ENCODE results near the gene SOX15.

SOX15 gene

GRCh38 chr17:7572588-7573323, 17.1 kb downstream of the SOX15 start:
- Histone ChIP-seq H3K4me3 (ENCODE audit: low read length) (peak overlapping the region; percentile 67), H3K36me3 (ENCODE audit: control insufficient read depth, insufficient read depth, low read length) (peaks cover 45% of the 10 kb centered on the region), H3K27me3 (ENCODE audit: control insufficient read depth, insufficient read depth, low read length) (no peaks in the 10 kb centered on the region), H3K9me3 (ENCODE audit: control insufficient read depth, low read length) (no peaks in the 10 kb centered on the region), H3K4me1 (ENCODE audit: control insufficient read depth, insufficient read depth, low read length) (peaks cover 23% of the 10 kb centered on the region), H3K9ac (ENCODE audit: low read length) (peak overlapping the region; percentile 91)

GRCh38 chr17:7572338-7572587, 17.6 kb downstream of the SOX15 start:
- peaks cover 42% of the 10 kb centered on the region for H3K36me3 ChIP-seq (ENCODE audit: control insufficient read depth, insufficient read depth, low read length)
- H3K4me3 ChIP-seq (ENCODE audit: low read length) = peak overlapping the region; percentile 81
- H3K9ac ChIP-seq (ENCODE audit: low read length) = peak overlapping the region; percentile 91
- peaks cover 18% of the 10 kb centered on the region for H3K4me1 ChIP-seq (ENCODE audit: control insufficient read depth, insufficient read depth, low read length)
- H3K9me3 ChIP-seq (ENCODE audit: control insufficient read depth, low read length) = no peaks in the 10 kb centered on the region
- H3K27me3 ChIP-seq (ENCODE audit: control insufficient read depth, insufficient read depth, low read length) = no peaks in the 10 kb centered on the region

- peaks cover 37% of the 10 kb centered on the region for H3K36me3 ChIP-seq (ENCODE audit: control insufficient read depth, insufficient read depth, low read length)
- no peak overlapping the region for H3K4me3 ChIP-seq (ENCODE audit: low read length)
- no peak overlapping the region for H3K9ac ChIP-seq (ENCODE audit: low read length)
- H3K9me3 ChIP-seq (ENCODE audit: control insufficient read depth, low read length) = no peaks in the 10 kb centered on the region
- no peaks in the 10 kb centered on the region for H3K27me3 ChIP-seq (ENCODE audit: control insufficient read depth, insufficient read depth, low read length)
- peaks cover 15% of the 10 kb centered on the region for H3K4me1 ChIP-seq (ENCODE audit: control insufficient read depth, insufficient read depth, low read length)
Measured at GRCh38 chr17:7570351-7570750, 19.5 kb downstream of the SOX15 start.

GRCh38 chr17:7569571-7569970, 20.3 kb downstream of the SOX15 start:
- Histone ChIP-seq H3K27me3 (ENCODE audit: control insufficient read depth, insufficient read depth, low read length) (no peaks in the 10 kb centered on the region), H3K9me3 (ENCODE audit: control insufficient read depth, low read length) (no peaks in the 10 kb centered on the region), H3K36me3 (ENCODE audit: control insufficient read depth, insufficient read depth, low read length) (peaks cover 38% of the 10 kb centered on the region), H3K9ac (ENCODE audit: low read length) (no peak overlapping the region), H3K4me1 (ENCODE audit: control insufficient read depth, insufficient read depth, low read length) (peaks cover 8% of the 10 kb centered on the region), H3K4me3 (ENCODE audit: low read length) (no peak overlapping the region)

DNA sequence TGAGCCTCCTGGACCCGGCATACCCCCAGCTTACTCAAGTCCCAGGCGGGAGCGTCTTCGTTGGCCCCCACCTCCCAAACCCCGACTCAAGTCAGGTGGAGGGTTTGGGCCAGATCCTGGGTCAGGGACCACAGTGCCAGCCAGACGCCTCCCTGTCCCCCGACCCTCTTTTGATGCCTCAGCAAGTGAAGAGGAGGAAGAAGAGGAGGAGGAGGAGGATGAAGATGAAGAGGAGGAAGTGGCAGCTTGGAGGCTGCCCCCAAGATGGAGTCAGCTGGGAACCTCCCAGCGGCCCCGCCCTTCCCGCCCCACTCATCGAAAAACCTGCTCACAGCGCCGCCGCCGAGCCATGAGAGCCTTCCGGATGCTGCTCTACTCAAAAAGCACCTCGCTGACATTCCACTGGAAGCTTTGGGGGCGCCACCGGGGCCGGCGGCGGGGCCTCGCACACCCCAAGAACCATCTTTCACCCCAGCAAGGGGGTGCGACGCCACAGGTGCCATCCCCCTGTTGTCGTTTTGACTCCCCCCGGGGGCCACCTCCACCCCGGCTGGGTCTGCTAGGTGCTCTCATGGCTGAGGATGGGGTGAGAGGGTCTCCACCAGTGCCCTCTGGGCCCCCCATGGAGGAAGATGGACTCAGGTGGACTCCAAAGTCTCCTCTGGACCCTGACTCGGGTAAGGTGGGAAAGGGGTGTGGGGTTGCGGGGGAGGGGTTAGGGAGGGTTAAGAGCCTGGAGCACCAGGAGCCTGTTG, 26.6 kb downstream of the SOX15 start:
- peaks cover 22% of the 10 kb centered on the region for H3K36me3 ChIP-seq (ENCODE audit: control insufficient read depth, insufficient read depth, low read length)
- no peaks in the 10 kb centered on the region for H3K9me3 ChIP-seq (ENCODE audit: control insufficient read depth, low read length)
- no peaks in the 10 kb centered on the region for H3K27me3 ChIP-seq (ENCODE audit: control insufficient read depth, insufficient read depth, low read length)
- H3K9ac ChIP-seq (ENCODE audit: low read length) = peak overlapping the region; percentile 81
- peaks cover 46% of the 10 kb centered on the region for H3K4me1 ChIP-seq (ENCODE audit: control insufficient read depth, insufficient read depth, low read length)
- H3K4me3 ChIP-seq (ENCODE audit: low read length) = no peak overlapping the region

DNA sequence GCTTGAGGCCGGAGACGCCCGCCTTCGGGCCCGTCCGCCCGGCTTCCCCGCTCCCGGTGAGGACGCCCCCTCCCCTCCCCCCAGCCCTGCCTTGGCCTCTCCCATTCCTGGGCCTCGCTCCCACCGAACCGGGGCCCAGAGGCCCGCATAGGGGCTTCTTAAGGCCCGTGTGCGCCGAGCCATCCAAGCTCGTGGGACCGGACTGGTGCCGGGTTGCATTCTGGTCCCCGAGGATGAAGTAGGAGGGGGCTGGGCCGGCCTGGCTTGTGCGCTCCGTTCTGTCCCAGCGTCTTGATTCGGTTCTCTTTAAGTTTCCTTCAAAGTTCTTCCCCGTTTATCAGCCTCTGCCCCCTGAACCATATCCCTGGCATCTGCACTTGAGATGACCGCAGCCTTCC, 27.7 kb downstream of the SOX15 start:
- H3K9me3 ChIP-seq (ENCODE audit: control insufficient read depth, low read length) = no peaks in the 10 kb centered on the region
- peak overlapping the region; percentile 81 for H3K9ac ChIP-seq (ENCODE audit: low read length)
- H3K4me1 ChIP-seq (ENCODE audit: control insufficient read depth, insufficient read depth, low read length) = peaks cover 54% of the 10 kb centered on the region
- H3K36me3 ChIP-seq (ENCODE audit: control insufficient read depth, insufficient read depth, low read length) = peaks cover 22% of the 10 kb centered on the region
- H3K27me3 ChIP-seq (ENCODE audit: control insufficient read depth, insufficient read depth, low read length) = no peaks in the 10 kb centered on the region
- H3K4me3 ChIP-seq (ENCODE audit: low read length) = peak overlapping the region; percentile 34

GRCh38 chr17:7561589-7562207, 28.2 kb downstream of the SOX15 start, which contains the start of gene SENP3:
Gene SENP3 (plus strand): TSS chr17:7561919. CDS start chr17:7563077, 1,158 bp downstream.
- H3K9me3 ChIP-seq (ENCODE audit: control insufficient read depth, low read length) = no peaks in the 10 kb centered on the region
- H3K9ac ChIP-seq (ENCODE audit: low read length) = peak within 1 kb of the TSS; percentile 98
- H3K36me3 ChIP-seq (ENCODE audit: control insufficient read depth, insufficient read depth, low read length) = peaks cover 17% of the 10 kb centered on the region
- peak within 1 kb of the TSS; percentile 52 for H3K4me3 ChIP-seq (ENCODE audit: low read length)
- no peaks in the 10 kb centered on the region for H3K27me3 ChIP-seq (ENCODE audit: control insufficient read depth, insufficient read depth, low read length)
- H3K4me1 ChIP-seq (ENCODE audit: control insufficient read depth, insufficient read depth, low read length) = peaks cover 59% of the 10 kb centered on the region

DNA sequence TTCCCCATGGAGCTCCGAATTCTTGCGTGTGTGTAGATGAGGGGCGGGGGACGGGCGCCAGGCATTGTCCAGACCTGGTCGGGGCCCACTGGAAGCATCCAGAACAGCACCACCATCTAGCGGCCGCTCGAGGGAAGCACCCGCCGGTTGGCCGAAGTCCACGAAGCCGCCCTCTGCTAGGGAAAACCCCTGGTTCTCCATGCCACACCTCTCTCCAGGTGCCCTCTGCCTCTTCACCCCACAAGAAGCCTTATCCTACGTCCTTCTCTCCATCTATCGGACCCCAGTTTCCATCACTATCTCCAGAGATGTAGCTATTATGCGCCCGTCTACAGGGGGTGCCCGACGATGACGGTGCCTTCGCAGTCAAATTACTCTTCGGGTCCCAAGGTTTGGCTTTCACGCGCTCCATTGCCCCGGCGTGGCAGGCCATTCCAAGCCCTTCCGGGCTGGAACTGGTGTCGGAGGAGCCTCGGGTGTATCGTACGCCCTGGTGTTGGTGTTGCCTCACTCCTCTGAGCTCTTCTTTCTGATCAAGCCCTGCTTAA, 28.8 kb downstream of the SOX15 start:
- no peaks in the 10 kb centered on the region for H3K27me3 ChIP-seq (ENCODE audit: control insufficient read depth, insufficient read depth, low read length)
- H3K36me3 ChIP-seq (ENCODE audit: control insufficient read depth, insufficient read depth, low read length) = peaks cover 16% of the 10 kb centered on the region
- no peaks in the 10 kb centered on the region for H3K9me3 ChIP-seq (ENCODE audit: control insufficient read depth, low read length)
- peaks cover 62% of the 10 kb centered on the region for H3K4me1 ChIP-seq (ENCODE audit: control insufficient read depth, insufficient read depth, low read length)
- peak overlapping the region; percentile 98 for H3K9ac ChIP-seq (ENCODE audit: low read length)
- peak overlapping the region; percentile 52 for H3K4me3 ChIP-seq (ENCODE audit: low read length)

GRCh38 chr17:7560172-7561027, 29.5 kb downstream of the SOX15 start:
- no peaks in the 10 kb centered on the region for H3K9me3 ChIP-seq (ENCODE audit: control insufficient read depth, low read length)
- peaks cover 11% of the 10 kb centered on the region for H3K36me3 ChIP-seq (ENCODE audit: control insufficient read depth, insufficient read depth, low read length)
- peak overlapping the region; percentile 98 for H3K9ac ChIP-seq (ENCODE audit: low read length)
- no peaks in the 10 kb centered on the region for H3K27me3 ChIP-seq (ENCODE audit: control insufficient read depth, insufficient read depth, low read length)
- peak overlapping the region; percentile 77 for H3K4me3 ChIP-seq (ENCODE audit: low read length)
- peaks cover 62% of the 10 kb centered on the region for H3K4me1 ChIP-seq (ENCODE audit: control insufficient read depth, insufficient read depth, low read length)

GRCh38 chr17:7559320-7560171, 30.3 kb downstream of the SOX15 start:
- peak overlapping the region; percentile 77 for H3K4me3 ChIP-seq (ENCODE audit: low read length)

More at GRCh38 chr17:7559320-7560171, 30.3 kb downstream of the SOX15 start:
- Histone ChIP-seq H3K4me1 (ENCODE audit: control insufficient read depth, insufficient read depth, low read length) (peaks cover 62% of the 10 kb centered on the region), H3K27me3 (ENCODE audit: control insufficient read depth, insufficient read depth, low read length) (no peaks in the 10 kb centered on the region), H3K36me3 (ENCODE audit: control insufficient read depth, insufficient read depth, low read length) (peaks cover 3% of the 10 kb centered on the region), H3K9me3 (ENCODE audit: control insufficient read depth, low read length) (no peaks in the 10 kb centered on the region), H3K9ac (ENCODE audit: low read length) (peak overlapping the region; percentile 98)
